GM12873 (cell line): ENCODE results near the gene HMGXB3.

Source experiments
- TF ChIP-seq, protein P1 (sequence below): IDR thresholded peaks from 2 replicates; pipeline ENCODE4 v1.5.1; 2012; ENCODE audit warnings: low read depth, mild to moderate bottlenecking, moderate library complexity, low read length, control low read depth; ENCODE audit not compliant: insufficient read depth; ENCODE audit errors: missing control alignments

The HMGXB3 gene

DNA sequence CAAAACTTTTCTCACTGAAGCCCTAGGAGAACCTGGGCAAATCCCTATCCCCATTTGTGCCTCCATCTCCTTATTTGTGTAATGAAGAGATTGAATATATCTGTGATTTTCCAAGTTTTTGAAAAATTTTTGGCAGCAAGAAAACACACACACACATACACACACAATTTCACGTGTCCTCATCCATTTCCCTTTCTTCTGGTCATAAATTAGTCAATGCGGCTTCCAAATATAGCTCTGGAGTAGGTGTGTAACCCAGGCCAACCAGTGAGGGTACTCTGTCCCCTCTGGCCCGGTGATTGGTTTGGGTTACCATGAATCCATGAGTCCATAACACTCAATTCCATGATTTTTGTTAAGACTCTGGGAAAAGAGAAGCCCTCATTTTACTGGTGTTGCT lies 73.1 kb downstream of the HMGXB3 start:
- TF ChIP-seq, protein P1, sequence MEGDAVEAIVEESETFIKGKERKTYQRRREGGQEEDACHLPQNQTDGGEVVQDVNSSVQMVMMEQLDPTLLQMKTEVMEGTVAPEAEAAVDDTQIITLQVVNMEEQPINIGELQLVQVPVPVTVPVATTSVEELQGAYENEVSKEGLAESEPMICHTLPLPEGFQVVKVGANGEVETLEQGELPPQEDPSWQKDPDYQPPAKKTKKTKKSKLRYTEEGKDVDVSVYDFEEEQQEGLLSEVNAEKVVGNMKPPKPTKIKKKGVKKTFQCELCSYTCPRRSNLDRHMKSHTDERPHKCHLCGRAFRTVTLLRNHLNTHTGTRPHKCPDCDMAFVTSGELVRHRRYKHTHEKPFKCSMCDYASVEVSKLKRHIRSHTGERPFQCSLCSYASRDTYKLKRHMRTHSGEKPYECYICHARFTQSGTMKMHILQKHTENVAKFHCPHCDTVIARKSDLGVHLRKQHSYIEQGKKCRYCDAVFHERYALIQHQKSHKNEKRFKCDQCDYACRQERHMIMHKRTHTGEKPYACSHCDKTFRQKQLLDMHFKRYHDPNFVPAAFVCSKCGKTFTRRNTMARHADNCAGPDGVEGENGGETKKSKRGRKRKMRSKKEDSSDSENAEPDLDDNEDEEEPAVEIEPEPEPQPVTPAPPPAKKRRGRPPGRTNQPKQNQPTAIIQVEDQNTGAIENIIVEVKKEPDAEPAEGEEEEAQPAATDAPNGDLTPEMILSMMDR, result no peak

DNA sequence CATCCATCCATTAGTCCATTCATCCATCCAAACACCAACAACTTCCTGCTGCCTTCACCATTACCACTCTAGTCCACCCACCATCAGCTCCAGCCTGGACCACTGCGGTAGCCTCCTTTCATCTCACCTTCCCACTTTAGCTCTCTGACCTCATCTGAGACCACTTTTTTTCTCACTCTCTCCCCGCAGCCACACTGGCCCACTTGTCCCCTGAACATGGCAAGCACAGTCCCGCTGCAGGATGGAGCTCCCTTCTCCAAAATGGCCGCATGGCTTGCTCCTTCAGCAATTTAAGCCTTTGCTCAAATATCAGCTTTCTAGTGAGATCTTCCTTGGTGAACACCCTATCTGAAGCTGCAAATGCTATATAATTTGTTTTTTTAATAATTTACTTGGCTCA lies 74.7 kb downstream of the HMGXB3 start:
- TF ChIP-seq, protein P1, result no peak

DNA sequence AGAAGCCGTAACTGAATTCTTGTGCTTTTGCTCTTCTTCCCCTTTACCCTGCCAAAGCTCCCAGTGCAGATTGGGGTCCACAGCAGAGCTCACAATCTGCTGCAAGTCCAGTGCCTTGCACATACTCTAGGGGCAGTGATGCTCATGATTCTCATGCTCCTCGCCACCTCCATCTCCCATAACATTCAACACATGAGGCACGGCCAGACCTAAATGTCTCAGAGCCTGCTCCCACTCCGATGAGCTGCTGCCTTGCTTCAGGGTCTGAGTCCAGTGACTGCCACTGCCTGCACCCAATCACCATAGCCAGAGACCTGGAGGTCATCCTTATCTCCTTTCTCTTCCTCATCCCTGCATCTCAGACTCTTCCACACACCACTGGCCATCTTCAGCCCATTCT lies 75.3 kb downstream of the HMGXB3 start:
- TF ChIP-seq, protein P1, result peak; percentile 47

DNA sequence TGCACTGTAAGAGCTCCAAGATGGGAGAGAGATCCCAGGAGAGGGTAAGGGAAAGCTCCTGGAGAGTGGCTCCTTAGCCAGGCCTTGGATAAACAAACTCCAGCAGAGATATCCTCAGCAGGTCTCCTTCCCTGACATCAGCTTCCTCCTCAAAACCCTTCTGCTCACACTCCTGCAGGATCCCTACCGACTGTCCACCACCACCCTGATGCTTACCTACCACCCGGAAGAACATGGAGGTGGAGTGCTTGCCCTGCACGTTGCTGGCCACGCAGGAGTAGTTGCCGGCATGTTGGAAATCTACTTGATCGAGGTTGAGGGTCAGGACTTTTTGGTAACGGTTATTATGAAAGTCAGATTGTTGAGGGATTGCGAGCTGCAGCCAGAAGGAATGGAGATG lies 76.5 kb downstream of the HMGXB3 start:
- TF ChIP-seq, protein P1, result no peak

DNA sequence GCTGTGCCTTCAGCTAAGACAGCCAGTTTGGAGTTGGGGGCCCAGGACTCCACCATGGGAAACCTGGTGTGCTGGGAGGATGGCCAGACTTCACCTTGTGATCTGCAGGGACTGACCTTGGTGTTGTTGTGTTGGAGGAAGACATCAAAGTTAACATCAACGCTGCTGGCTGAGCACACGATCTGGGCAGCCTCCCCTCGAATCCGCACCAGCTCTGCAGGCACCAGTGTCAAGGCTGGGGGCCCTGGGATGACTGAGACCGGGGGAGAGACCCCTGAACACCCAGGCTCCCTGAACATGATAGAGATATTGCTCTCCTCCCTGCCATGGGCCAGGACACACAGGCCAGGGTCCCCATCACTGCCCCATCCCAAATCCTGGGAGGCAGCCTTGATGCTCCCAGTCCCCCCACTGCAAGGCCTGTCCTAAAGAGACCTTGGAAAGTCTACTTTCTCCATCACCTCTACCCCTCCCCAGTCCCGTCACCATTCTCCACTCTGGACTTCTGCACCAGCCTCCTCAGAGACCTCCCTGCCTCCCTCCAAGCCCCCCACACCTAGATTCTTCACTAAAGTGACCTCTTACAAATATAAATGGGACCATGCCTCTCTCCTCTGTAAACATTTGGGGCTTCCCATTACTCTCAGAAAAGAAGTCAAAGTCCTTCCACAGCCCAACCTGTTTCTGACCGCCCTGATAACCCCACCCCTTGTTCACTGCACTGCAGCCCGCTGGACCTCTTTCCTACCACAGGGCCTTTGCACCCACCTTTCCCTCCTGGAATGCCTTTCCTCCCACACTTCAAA lies 77.7 kb downstream of the HMGXB3 start:
- TF ChIP-seq, protein P1, result no peak

DNA sequence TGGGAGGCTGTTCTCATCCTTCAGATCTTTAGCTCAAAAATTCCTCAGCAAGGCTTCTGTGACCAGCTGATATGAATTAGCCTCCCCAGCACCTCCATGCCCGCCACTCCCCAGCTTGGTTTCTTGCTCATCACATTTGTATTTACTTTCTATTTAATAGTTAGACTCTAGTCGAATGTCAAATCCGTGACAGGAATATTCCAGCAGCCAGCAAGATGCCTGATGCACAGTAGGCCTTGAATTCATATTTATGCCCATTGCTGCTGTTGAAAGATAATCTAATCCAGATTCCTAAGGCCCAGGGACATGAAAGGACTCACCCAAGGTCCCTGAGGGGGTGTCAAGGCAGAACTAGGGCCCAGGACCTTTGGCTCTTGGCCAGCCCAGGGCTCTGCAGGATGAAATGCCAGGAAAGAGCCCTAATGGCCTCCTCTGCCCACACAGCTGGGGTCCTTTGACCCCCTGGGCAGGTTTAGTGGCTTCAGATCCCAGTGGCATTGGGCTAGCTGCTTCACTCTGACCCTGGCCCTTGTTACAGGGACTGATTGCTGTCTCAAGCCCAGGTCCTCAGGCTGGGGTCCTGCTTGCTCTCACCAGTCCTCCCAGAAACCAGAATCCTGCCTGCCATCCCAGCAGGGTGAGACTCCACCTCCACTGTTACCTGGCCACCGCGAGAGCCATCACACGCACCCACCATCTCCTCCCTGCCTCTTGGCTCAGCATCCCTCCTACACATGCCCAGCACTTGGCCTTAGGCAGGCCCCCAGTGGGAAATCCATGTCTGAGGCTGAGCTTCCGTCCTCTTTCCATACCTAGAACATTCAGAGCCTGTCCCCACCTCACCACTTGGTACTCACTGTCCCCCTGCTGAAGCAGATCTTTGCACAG lies 78.5 kb downstream of the HMGXB3 start:
- TF ChIP-seq, protein P1, result no peak

DNA sequence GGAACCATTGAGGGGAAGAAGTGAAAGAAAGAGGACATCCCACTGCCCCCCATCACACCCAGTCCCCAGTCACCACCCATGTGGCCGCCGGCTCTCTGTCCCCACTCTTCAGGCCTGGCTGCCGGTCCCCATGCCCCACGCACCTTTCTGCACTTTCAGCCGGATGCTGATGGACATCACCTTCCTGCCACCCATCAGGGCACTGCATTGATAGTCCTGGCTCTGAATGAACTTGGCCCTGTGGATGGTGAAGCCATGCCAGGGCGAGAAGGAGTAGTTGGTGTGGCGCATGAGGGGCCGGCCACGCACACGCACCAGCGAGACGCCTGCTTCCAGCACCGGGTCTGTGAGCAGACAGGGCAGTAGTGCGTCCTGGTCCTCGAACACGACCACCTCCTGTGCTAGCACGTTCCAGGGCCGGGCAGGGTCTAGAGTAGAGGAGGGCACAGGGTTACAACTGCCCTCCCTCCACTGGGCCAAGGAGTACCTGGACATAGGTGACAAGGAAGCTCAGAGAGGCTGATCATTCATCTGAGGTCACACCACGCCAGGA lies 79.4 kb downstream of the HMGXB3 start:
- TF ChIP-seq, protein P1, result no peak
